Prostate gland (tissue), 2 donors: ENCODE results near the gene POLR3B. TPM values are rescaled to one million over a fixed set of nuclear protein-coding genes. Genes with fewer than 3 reads are reported as not detected.

Experiments
- DNase-seq: peaks from one replicate; pipeline ENCODE4 v3.0.0-alpha.2; 2019; ENCODE audit warnings: low spot score
- H3K27ac ChIP-seq, 2 donors: fragments of 200-600 bp; sonication (generic); 2 replicates each; pipeline ENCODE4 v1.5.1; 2017 to 2019
- H3K27me3 ChIP-seq: fragments of 200-600 bp; sonication (generic); replicated peaks from 2 replicates; pipeline ENCODE4 v1.5.1; 2019; ENCODE audit not compliant: insufficient read depth
- H3K36me3 ChIP-seq, 2 donors: fragments of 200-600 bp; sonication (generic); 1 replicate in 1 of 2; 2 replicates in 1 of 2; pipeline versions ENCODE4 v1.5.1 to v1.8.1; 2017 to 2019
- H3K4me1 ChIP-seq: fragments of 200-600 bp; sonication (generic); replicated peaks from 2 replicates; pipeline ENCODE4 v1.5.1; 2019
- H3K4me3 ChIP-seq, 2 donors: fragments of 200-600 bp; sonication (generic); 2 replicates each; pipeline ENCODE4 v1.5.1; 2017 to 2019
- H3K9me3 ChIP-seq: fragments of 200-600 bp; sonication (generic); 2 replicates; pipeline ENCODE4 v1.5.1; 2017
- POLR2A ChIP-seq: fragments of 450-650 bp; IDR thresholded peaks from one replicate; pipeline ENCODE4 v1.6.1; 2016; ENCODE audit warnings: antibody characterized with exemption, mild to moderate bottlenecking
- POLR2AphosphoS5 ChIP-seq: sonication (generic); formaldehyde crosslinking; IDR thresholded peaks from one replicate; pipeline ENCODE4 v1.6.1; 2017; ENCODE audit warnings: antibody characterized with exemption
- WGBS: methylation state at CpG from one replicate; pipeline ENCODE4 v1.1.5; 2018; 5-methylcytosine and 5-hydroxymethylcytosine counted together
- intact Hi-C: fragments of 100-400 bp; cut with DNase I; formaldehyde crosslinking; loops from one replicate; pipeline ENCODE4 v1.14.2; 2022
- total RNA-seq, 2 donors: library from RNA; depleted of rRNA; stranded (reverse); fragments of >200 nt; gene quantifications; one replicate each; pipeline ENCODE4 v1.1.0, GENCODE V29; 2016
- TF ChIP-seq, protein P1 (sequence below), 4 experiments: fragments of 200-600 bp in 2 of 4; fragments of 450-650 bp in 2 of 4; sonication (generic) in 2 of 4; IDR thresholded peaks; 1 replicate in 3 of 4; 2 replicates in 1 of 4; pipeline ENCODE4 v1.5.1; 2016 to 2019; ENCODE audit warnings: antibody characterized with exemption in 4 of 4, mild to moderate bottlenecking in 2 of 4, moderate library complexity in 2 of 4

The POLR3B gene
- total RNA-seq, 2 donors from 2014 or later, result 8.6 to 9.5 TPM

DNA sequence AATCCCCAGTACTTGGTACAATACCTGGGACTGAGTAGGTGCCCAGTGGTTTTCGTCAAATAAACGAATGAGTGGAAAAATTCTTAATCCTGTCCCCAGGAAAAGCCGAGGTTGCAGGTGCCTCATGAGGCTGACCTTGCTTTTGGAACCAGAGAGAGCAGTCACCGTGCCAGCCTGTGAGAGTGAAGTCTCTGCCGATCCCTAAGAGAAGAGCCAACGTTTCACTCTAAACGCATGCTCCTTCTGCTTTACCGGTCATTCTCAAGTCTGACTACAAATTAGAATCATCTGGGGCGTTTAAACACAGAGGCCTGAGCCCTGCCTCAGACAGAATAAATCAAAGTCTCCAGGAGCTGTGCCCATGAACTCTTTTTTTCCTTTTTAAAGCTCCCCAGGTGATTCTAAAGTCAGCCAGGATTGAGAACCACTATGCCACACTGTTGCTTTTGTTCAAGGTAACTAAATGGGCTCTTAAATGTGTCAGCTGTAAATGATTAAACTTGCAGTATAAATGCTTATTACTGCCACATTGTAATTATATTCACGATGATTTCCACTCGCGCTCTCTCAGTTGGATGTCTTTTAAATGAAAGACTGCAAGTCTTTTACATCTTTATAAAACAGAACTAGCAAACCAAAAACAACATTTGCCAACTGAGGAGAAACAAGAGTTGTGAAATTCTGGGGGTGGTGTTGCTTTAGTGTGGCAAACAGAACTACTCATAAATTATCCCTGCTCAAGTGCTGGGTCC, 28.1 kb upstream of the POLR3B start:
- TF ChIP-seq POLR2A (no peak), POLR2AphosphoS5 (no peak)
- TF ChIP-seq, protein P1, sequence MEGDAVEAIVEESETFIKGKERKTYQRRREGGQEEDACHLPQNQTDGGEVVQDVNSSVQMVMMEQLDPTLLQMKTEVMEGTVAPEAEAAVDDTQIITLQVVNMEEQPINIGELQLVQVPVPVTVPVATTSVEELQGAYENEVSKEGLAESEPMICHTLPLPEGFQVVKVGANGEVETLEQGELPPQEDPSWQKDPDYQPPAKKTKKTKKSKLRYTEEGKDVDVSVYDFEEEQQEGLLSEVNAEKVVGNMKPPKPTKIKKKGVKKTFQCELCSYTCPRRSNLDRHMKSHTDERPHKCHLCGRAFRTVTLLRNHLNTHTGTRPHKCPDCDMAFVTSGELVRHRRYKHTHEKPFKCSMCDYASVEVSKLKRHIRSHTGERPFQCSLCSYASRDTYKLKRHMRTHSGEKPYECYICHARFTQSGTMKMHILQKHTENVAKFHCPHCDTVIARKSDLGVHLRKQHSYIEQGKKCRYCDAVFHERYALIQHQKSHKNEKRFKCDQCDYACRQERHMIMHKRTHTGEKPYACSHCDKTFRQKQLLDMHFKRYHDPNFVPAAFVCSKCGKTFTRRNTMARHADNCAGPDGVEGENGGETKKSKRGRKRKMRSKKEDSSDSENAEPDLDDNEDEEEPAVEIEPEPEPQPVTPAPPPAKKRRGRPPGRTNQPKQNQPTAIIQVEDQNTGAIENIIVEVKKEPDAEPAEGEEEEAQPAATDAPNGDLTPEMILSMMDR (IDR thresholded peaks at IDR 0.05), result no peak
- H3K4me3 ChIP-seq, result no peak overlapping the region
- H3K36me3 ChIP-seq, result no peaks in the 10 kb centered on the region
- H3K4me1 ChIP-seq, result no peaks in the 10 kb centered on the region
- intact Hi-C loops, result no loop called here
- no peak for DNase-seq
- 37% methylated on average over 12 of the region's 12 CpGs for WGBS
- no peaks in the 10 kb centered on the region for H3K9me3 ChIP-seq
- H3K27me3 ChIP-seq, result no peaks in the 10 kb centered on the region
- H3K27ac ChIP-seq, result no peak overlapping the region

DNA sequence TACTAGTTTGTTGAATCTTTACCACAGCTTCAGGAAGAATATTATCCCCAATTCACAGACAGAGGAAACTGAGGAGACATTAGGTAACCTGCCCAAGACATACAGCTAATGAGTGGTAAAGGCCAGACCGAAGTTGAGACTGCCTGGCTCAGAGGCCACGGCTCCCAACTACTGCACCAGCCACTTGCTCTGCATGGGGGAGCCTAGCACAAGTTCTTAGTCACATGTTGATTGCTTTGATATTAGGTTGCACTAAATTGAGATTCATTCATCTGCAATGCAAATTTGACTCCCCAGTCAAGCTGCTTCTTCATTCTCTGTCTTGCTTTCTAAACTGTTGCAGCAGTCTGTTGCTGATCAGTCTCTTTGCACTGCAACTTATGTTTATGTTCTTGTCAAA, 25.9 kb upstream of the POLR3B start:
- H3K9me3 ChIP-seq, result no peaks in the 10 kb centered on the region
- H3K4me1 ChIP-seq, result no peaks in the 10 kb centered on the region
- intact Hi-C loops, result no loop called here
- H3K36me3 ChIP-seq, result no peaks in the 10 kb centered on the region
- no peak for DNase-seq
- TF ChIP-seq POLR2A, result no peak
- TF ChIP-seq, protein P1 (IDR thresholded peaks at IDR 0.05), result no peak
- no peak for TF ChIP-seq POLR2AphosphoS5
- H3K27ac ChIP-seq, result no peak overlapping the region
- no peaks in the 10 kb centered on the region for H3K27me3 ChIP-seq
- no peak overlapping the region for H3K4me3 ChIP-seq
- 100% methylated on average over 2 of the region's 2 CpGs for WGBS

- Histone ChIP-seq H3K36me3 (no peaks in the 10 kb centered on the region), H3K9me3 (no peaks in the 10 kb centered on the region), H3K4me3 (no peak overlapping the region), H3K27me3 (no peaks in the 10 kb centered on the region), H3K4me1 (no peaks in the 10 kb centered on the region), H3K27ac (no peak overlapping the region)
- DNase-seq, result no peak
- TF ChIP-seq POLR2AphosphoS5 (no peak), POLR2A (no peak)
- TF ChIP-seq, protein P1 (IDR thresholded peaks at IDR 0.05), result no peak
- intact Hi-C loops, result no loop called here
Measured at GRCh38 chr12:106332536-106332935, 25.0 kb upstream of the POLR3B start.

- TF ChIP-seq, protein P1 (IDR thresholded peaks at IDR 0.05), result no peak
- no peak for TF ChIP-seq POLR2AphosphoS5
- Histone ChIP-seq H3K27me3 (no peaks in the 10 kb centered on the region), H3K27ac (no peak overlapping the region), H3K9me3 (no peaks in the 10 kb centered on the region), H3K36me3 (no peaks in the 10 kb centered on the region), H3K4me1 (no peaks in the 10 kb centered on the region), H3K4me3 (no peak overlapping the region)
- WGBS, result 67% methylated on average over 2 of the region's 2 CpGs
- DNase-seq, result no peak
- intact Hi-C loops, result no loop called here
Measured at GRCh38 chr12:106333010-106333409, 24.5 kb upstream of the POLR3B start.

DNA sequence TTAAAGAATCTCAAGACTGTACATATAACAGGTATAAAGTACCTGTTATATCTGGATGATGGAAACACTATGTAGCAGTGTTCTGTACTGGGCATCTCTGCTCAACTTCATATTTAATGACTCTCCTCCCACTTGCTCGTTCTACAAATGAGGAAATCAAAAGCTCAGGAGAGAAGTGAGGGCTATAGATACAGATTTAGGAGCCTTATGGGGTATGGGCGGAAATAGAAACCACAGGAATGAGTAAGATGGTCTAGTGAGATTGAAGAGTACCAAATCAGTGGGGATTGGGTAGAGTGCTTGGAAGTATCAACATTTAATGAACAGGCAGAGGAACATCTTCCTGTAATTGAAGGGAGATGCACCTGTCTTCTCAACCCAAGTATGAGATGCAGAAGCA, 23.8 kb upstream of the POLR3B start:
- Histone ChIP-seq H3K36me3 (no peaks in the 10 kb centered on the region), H3K4me3 (no peak overlapping the region), H3K27ac (no peak overlapping the region), H3K9me3 (no peaks in the 10 kb centered on the region), H3K27me3 (no peaks in the 10 kb centered on the region), H3K4me1 (no peaks in the 10 kb centered on the region)
- WGBS, result 90% methylated on average over 2 of the region's 2 CpGs
- intact Hi-C loops, result no loop called here
- DNase-seq, result no peak
- TF ChIP-seq POLR2AphosphoS5, result no peak
- TF ChIP-seq POLR2A, result no peak
- TF ChIP-seq, protein P1 (IDR thresholded peaks at IDR 0.05), result no peak
